Activated T-helper 9 cell treated with anti-CD3 and anti-CD28 coated beads, Interleukin-2, amount 50 U/mL, for 16 hours (primary cell): Measurements from ENCODE around the gene RRP9.
A peak's percentile ranks its signal among the peaks of the same experiment; 100 is the strongest.

Source experiments
- DNase-seq: peaks from one replicate; pipeline ENCODE4 v3.0.0-alpha.2; 2020; ENCODE audit warnings: low read depth

RRP9 gene

DNA sequence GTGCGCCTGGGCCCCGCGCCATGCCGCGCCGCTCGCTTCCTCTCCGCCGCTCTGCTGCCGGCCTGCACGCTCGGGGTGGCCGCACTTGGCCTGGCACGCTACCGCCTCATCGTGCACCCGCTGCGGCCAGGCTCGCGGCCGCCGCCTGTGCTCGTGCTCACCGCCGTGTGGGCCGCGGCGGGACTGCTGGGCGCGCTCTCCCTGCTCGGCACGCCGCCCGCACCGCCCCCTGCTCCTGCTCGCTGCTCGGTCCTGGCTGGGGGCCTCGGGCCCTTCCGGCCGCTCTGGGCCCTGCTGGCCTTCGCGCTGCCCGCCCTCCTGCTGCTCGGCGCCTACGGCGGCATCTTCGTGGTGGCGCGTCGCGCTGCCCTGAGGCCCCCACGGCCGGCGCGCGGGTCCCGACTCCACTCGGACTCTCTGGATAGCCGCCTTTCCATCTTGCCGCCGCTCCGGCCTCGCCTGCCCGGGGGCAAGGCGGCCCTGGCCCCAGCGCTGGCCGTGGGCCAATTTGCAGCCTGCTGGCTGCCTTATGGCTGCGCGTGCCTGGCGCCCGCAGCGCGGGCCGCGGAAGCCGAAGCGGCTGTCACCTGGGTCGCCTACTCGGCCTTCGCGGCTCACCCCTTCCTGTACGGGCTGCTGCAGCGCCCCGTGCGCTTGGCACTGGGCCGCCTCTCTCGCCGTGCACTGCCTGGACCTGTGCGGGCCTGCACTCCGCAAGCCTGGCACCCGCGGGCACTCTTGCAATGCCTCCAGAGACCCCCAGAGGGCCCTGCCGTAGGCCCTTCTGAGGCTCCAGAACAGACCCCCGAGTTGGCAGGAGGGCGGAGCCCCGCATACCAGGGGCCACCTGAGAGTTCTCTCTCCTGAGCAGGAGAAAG lies 14.4 kb upstream of the RRP9 start:
- no peak for DNase-seq

GRCh38 chr3:51955175-51955892 lies 13.6 kb upstream of the RRP9 start, which contains the start of gene GPR62:
TSS of gene GPR62 (plus strand) at chr3:51955381. CDS start at chr3:51955653, 272 bp downstream.
- DNase-seq = no peak

- DNase-seq = no peak
Measured at GRCh38 chr3:51954713-51955112, 13.0 kb upstream of the RRP9 start.

DNA sequence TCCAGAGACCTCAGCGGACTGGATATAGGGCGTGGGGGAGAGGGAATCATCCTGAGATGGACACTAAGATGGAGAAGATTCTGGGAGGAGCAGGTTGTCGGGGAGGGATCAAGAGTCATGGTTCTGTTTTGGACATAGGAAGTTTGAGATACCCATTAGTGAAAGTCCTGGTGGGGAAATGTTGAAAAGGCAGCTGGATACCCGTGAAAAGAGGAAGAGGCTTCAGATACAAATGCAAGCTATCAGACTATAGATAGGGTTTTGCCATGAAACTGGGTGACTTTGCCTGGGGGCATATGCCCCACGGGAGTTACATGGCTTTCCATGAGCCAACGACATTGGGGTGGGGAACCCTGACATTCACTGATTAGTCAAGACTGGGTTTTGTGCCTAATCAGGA lies 12.4 kb upstream of the RRP9 start:
- DNase-seq = no peak

DNA sequence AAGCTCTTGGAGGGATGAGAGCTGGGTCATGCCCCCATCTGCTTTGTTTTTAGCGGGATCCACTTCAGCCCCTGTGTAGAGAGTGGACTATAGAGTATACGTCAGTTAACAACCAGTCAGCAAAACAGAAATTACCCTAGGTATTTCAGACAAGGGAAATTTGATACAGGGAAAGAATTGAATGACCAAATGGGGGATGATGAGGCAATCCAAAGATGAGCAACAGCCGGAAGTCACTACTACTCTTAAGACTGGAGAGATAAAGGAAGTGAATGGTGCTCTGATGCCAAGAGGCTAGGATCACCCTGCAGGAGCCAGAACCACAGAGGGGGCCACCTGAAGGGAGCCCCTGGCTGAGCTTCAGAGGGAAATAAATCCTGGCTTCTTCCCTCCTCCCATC lies 11.7 kb upstream of the RRP9 start:
- DNase-seq = no peak

DNA sequence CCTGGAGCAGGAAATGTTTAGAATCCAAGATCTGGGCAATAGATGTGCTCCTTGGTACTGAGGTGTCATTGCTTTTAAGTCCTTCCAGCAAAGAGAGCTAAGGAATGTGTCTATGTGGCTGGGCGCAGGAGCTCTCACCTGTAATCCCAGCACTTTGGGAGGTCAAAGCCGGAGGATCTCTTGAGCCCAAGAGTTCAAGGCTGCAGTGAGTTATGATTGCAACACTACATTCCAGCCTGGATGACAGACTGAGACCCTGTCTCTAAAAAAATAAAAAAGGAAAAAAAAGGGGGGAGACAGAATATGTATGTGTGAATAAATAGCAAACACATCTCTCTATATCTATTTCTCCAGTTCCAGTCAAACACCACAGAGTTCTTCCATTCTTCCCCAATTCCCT lies 9.2 kb upstream of the RRP9 start:
- no peak for DNase-seq

GRCh38 chr3:51949121-51949520 lies 7.4 kb upstream of the RRP9 start:
- no peak for DNase-seq

GRCh38 chr3:51948016-51948580 lies 6.4 kb upstream of the RRP9 start:
- DNase-seq = no peak

DNA sequence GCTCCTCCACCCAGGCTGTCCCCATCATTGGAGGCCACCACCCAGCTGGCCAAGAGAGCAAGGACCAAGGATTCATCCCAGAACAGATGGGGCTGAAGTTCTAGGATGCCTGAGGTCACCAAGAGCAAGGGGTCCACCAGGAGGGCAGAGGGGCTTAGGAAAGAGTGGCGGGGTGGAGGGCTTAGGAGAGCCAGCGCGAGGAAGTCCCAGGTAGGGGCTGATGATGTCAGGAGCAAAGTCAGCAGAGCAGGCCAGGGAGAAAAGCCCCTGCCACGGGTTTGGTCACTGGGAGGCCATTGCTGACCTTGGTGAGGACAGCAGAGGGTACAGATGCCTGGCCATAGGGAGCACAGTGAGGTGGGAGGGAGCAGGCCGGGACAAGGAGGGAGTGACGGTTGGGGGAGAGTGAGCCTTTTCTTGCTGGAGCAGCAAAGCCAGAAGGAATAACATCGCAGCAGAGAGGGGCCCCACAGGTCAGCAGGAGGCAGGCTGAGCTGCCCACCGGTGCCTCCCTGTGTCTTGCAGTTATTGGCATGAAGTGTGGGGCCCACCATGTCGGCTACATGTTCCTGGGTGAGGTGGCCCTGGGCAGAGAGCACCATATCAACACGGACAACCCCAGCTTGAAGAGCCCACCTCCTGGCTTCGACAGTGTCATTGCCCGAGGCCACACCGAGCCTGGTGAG lies 5.7 kb upstream of the RRP9 start:
- DNase-seq = no peak

GRCh38 chr3:51946796-51947195 lies 5.1 kb upstream of the RRP9 start:
- no peak for DNase-seq

- DNase-seq = no peak
Measured at GRCh38 chr3:51945926-51946705, 4.4 kb upstream of the RRP9 start.

DNA sequence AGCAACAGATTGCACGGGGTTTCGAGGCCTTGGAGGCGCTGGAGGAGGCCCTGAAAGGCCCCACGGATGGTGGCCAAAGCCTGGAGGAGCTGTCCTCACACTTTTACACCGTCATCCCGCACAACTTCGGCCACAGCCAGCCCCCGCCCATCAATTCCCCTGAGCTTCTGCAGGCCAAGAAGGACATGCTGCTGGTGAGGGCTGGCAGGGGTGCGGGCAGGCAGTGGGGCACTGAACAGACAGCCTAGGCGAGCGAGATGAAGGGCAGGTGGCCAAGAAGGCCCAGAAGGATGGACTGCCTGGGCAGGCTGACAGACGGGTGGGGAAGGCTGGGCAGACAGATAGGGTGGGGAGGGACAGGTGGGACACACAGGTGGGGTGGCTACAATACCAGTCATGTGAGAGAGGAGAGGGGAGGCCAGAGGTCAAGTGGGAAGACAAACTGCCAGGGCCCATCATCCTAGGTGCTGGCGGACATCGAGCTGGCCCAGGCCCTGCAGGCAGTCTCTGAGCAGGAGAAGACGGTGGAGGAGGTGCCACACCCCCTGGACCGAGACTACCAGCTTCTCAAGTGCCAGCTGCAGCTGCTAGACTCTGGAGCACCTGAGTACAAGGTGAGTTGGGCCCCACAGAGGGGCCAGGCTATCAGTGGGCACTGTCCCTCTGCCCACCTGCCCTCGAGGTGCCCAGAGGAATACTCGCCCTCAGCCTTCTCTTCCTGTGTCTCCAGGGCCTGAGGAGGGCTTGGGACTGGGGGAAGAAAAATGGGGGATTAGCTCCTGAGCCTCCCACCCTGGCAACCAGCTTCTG lies 3.5 kb upstream of the RRP9 start:
- DNase-seq = no peak

DNA sequence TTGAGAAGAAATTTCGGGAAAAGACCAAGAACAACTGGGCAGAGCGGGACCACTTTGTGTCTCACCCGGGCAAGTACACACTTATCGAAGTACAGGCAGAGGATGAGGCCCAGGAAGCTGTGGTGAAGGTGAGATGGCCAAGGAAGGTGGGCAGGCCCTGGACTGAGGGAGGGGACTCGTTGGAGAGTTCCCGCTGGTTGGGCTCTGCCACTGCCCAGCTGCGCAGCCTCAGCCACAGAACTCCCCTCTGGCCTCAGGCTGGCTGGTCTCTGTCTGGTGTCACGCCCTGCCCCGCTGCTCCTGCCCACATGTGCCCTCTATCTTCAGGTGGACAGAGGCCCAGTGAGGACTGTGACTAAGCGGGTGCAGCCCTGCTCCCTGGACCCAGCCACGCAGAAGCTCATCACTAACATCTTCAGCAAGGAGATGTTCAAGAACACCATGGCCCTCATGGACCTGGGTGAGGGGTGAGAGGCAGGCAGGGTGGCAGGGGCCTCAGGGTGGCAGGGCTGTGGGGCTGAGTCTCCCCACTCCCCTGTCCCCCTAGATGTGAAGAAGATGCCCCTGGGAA lies 2.8 kb upstream of the RRP9 start:
- DNase-seq = no peak

- DNase-seq = no peak
Measured at GRCh38 chr3:51943451-51944391, 2.0 kb upstream of the RRP9 start.

- DNase-seq = peak; percentile 31
Measured at GRCh38 chr3:51942603-51943450, 1.1 kb upstream of the RRP9 start.

DNA sequence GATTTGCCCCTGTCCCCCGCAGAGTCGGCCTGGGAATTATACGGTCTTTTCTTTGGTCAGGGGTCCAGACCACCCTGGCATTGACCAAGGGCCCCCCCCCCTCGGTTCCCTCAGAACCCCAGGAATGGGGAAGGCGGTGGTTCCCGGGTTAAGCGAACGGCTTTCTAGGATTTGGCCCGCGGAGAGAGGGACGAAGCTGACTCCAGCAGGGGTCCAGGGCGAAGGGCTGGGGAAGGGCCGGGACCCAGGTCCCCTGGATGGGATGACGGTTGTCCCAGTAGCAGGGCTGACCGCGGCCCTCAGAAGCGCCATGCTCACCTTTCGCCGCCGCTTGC lies 274 bp downstream of the RRP9 start:
- DNase-seq = no peak

DNA sequence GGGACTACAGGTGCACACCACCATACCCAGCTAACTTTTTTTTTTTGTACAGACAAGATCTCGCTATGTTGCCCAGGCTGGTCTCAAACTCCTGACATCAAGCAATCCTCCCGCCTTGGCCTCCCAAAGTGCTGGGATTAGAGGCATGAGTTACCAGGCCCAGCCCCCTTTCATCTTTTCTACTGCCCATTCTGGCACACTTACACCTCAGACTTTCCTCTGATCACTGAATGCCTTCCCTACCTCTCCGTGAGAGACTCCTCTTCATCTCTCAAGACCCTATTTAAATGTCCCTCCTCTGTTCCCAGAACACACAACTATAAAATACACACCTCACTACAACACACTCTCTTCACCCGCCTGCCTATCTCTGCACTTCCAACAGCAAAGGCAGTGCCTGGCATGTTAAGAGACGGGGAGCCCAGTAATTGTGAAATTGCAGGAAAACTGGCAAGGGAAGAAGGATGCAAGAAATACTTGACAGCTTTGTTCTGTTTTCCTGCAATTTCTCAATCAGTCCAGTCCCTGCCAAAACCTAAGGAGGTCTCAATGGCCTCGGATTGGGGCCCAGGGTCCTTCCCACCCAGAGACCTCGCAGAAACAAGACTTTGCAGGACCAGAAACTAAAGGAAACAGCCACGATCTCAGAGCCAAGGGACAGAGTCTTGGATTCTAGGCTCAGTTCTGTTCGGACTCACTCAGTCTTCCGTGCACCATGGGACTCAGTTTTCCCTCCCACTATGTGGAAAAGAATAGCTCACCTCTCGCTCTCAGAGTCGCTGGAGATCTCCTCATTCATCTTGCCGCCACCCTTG lies 849 bp downstream of the RRP9 start:
- no peak for DNase-seq
